Endothelial cell of umbilical vein (primary cell): ENCODE results near the gene TFB2M.

Source experiments
- CTCF ChIP-seq, 2 donors: IDR thresholded peaks; 1 replicate in 1 of 2; 2 replicates in 1 of 2; pipeline ENCODE4 v1.5.1; 2011; ENCODE audit warnings: low read length in 2 of 2, mild to moderate bottlenecking in 2 of 2, moderate library complexity in 2 of 2, control low read depth in 1 of 2, inconsistent platforms in 1 of 2, low read depth in 1 of 2; ENCODE audit not compliant: insufficient read depth in 1 of 2; ENCODE audit errors: extremely low read depth in 1 of 2
- MAX ChIP-seq: IDR thresholded peaks from 2 replicates; pipeline ENCODE4 v1.6.1; 2011; ENCODE audit not compliant: insufficient read depth, insufficient read length
- POLR2A ChIP-seq: IDR thresholded peaks from 2 replicates; pipeline ENCODE4 v1.6.1; 2012; ENCODE audit warnings: low read depth, mild to moderate bottlenecking, control low read depth, low read length
- POLR2AphosphoS5 ChIP-seq: IDR thresholded peaks from 2 replicates; pipeline ENCODE4 v1.6.1; 2012; ENCODE audit warnings: low read depth, mild to moderate bottlenecking, control low read depth, low read length, moderate library complexity; ENCODE audit not compliant: insufficient read depth

DNA sequence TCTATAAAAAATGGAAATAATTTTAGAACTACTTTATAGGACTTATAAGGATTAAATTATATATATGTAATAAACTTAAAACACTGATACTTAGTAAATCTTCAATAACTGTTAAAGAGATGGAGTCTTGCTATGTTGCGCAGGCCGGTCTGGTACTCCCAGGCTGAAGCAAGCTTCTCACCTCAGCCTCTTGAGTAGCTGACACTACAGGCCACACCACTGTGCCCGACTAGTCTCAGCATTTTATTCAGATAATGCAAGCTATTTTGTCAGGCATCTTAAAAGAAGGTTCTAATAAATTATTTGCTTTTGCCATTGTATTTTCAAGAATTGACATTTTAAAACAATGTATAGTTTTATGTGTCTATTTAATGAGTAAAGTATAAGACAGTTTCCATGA, 21.0 kb upstream of the TFB2M start:
- TF ChIP-seq POLR2A (no peak), CTCF (IDR thresholded peaks at IDR 0.05; ENCODE audit: extremely low read depth in 1 of 2, insufficient read depth in 1 of 2, low read depth in 1 of 2, low read length in 2 of 2) (no peak), POLR2AphosphoS5 (no peak), MAX (no peak)
